Body of pancreas (tissue), 4 donors: ENCODE data around the gene PSMD1. TPM values are rescaled to one million over a fixed set of nuclear protein-coding genes. Genes with fewer than 3 reads are reported as not detected.
"Not testable (repeated sequence)": the region's sequence is repeated elsewhere in the genome, so short reads cannot be mapped to it uniquely, and the experiment has no call there.

Source experiments
- ATAC-seq: fragments of 150-250 bp; one replicate; pipeline ENCODE4 v1.9.1; 2016
- DNase-seq, 4 donors: peaks; one replicate each; pipeline ENCODE4 v3.0.0-alpha.2; 2019
- H3K27ac ChIP-seq, 4 donors: fragments of 200-600 bp; sonication (generic); 1 replicate in 3 of 4; 2 replicates in 1 of 4; pipeline versions ENCODE4 v1.5.1 to v1.6.1; 2016 to 2019; ENCODE audit warnings: mild to moderate bottlenecking in 1 of 4, mixed read lengths in 1 of 4, moderate library complexity in 1 of 4
- H3K27me3 ChIP-seq, 2 donors: fragments of 200-600 bp; sonication (generic); one replicate each; pipeline ENCODE4 v1.6.0; 2016; ENCODE audit warnings: mild to moderate bottlenecking in 1 of 2
- H3K36me3 ChIP-seq, 2 donors: fragments of 200-600 bp; sonication (generic); replicated peaks in 1 of 2; 2 replicates each; pipeline ENCODE4 v1.5.1; 2016; ENCODE audit warnings: low read depth in 2 of 2; ENCODE audit not compliant: insufficient read depth in 1 of 2
- H3K4me1 ChIP-seq: fragments of 200-600 bp; sonication (generic); one replicate; pipeline ENCODE4 v1.6.0; 2016
- H3K4me3 ChIP-seq, 2 donors: fragments of 200-600 bp; sonication (generic); 1 replicate in 1 of 2; 2 replicates in 1 of 2; pipeline ENCODE4 v1.5.1; 2016 to 2019
- H3K9me3 ChIP-seq, 3 donors: fragments of 200-600 bp; sonication (generic); 1 replicate in 2 of 3; 2 replicates in 1 of 3; pipeline ENCODE4 v1.5.1; 2016
- POLR2A ChIP-seq, 3 donors: fragments of 450-650 bp; IDR thresholded peaks; one replicate each; pipeline ENCODE4 v1.6.1; 2016; ENCODE audit warnings: antibody characterized with exemption in 3 of 3, mild to moderate bottlenecking in 2 of 3
- WGBS, 2 donors: methylation state at CpG; one replicate each; pipeline ENCODE4 v1.1.5; 2017; 5-methylcytosine and 5-hydroxymethylcytosine counted together
- intact Hi-C: fragments of 100-400 bp; cut with DNase I; formaldehyde crosslinking; loops from one replicate; pipeline ENCODE4 v1.15.1; 2023
- total RNA-seq, 2 donors: library from RNA; depleted of rRNA; stranded (reverse); fragments of >200 nt; gene quantifications; one replicate each; pipeline ENCODE4 v1.1.0, GENCODE V29; 2016
- TF ChIP-seq, protein P1 (sequence below), 7 experiments: fragments of 450-650 bp in 4 of 7; fragments of 200-600 bp in 3 of 7; sonication (generic) in 3 of 7; IDR thresholded peaks; one replicate each; pipeline ENCODE4 v1.5.1; 2016 to 2019; ENCODE audit warnings: antibody characterized with exemption in 7 of 7

The PSMD1 gene
- total RNA-seq, 2 donors from 2014 or later, result 20.5 to 27.4 TPM

DNA sequence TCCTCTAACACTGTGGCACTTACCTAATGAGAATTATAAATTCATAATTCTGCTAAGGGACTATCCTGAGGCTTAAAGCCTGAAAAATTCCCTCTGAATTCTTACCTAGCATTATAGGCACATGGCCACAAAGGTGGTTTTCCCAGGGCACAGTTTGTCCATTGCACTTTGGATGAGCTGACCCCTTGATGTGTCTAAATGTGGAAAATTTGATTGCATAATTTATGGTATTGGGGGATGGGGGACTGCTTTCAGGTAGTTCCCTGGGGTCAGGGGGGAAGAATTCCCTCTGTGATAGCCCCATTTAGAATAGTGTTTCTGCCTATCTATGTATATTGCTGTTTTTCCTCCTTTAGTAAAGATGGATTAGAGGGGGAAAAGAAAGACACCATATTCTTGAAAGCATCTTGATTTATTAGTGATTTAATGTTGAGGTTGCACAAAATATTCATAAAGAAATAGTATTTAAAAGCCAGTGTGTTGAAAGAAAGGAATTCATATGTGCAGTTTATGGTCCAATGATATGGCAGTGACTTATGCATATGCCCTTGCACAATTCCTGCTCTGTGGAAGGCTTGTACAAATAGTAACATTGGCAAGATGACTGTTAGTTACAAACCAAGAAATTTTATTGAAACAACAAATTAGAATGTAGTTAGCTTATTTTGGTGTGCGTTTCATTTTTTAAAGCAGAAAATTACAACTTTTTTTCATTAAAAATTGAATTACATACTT lies 76.9 kb downstream of the PSMD1 start:
- H3K4me1 ChIP-seq, result no peaks in the 10 kb centered on the region
- H3K36me3 ChIP-seq, result no peaks in the 10 kb centered on the region
- TF ChIP-seq, protein P1, sequence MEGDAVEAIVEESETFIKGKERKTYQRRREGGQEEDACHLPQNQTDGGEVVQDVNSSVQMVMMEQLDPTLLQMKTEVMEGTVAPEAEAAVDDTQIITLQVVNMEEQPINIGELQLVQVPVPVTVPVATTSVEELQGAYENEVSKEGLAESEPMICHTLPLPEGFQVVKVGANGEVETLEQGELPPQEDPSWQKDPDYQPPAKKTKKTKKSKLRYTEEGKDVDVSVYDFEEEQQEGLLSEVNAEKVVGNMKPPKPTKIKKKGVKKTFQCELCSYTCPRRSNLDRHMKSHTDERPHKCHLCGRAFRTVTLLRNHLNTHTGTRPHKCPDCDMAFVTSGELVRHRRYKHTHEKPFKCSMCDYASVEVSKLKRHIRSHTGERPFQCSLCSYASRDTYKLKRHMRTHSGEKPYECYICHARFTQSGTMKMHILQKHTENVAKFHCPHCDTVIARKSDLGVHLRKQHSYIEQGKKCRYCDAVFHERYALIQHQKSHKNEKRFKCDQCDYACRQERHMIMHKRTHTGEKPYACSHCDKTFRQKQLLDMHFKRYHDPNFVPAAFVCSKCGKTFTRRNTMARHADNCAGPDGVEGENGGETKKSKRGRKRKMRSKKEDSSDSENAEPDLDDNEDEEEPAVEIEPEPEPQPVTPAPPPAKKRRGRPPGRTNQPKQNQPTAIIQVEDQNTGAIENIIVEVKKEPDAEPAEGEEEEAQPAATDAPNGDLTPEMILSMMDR (IDR thresholded peaks at IDR 0.05), result no peak
- TF ChIP-seq POLR2A (IDR thresholded peaks at IDR 0.05), result no peak
- no peaks in the 10 kb centered on the region for H3K27me3 ChIP-seq
- no peak overlapping the region for H3K4me3 ChIP-seq
- DNase-seq (no peak), ATAC-seq (no peak)
- no peak overlapping the region for H3K27ac ChIP-seq
- WGBS, 2 donors, result 88 to 94% methylated on average over 1 of the region's 1 CpG
- H3K9me3 ChIP-seq, result no peaks in the 10 kb centered on the region
- intact Hi-C loops, result no loop called here

DNA sequence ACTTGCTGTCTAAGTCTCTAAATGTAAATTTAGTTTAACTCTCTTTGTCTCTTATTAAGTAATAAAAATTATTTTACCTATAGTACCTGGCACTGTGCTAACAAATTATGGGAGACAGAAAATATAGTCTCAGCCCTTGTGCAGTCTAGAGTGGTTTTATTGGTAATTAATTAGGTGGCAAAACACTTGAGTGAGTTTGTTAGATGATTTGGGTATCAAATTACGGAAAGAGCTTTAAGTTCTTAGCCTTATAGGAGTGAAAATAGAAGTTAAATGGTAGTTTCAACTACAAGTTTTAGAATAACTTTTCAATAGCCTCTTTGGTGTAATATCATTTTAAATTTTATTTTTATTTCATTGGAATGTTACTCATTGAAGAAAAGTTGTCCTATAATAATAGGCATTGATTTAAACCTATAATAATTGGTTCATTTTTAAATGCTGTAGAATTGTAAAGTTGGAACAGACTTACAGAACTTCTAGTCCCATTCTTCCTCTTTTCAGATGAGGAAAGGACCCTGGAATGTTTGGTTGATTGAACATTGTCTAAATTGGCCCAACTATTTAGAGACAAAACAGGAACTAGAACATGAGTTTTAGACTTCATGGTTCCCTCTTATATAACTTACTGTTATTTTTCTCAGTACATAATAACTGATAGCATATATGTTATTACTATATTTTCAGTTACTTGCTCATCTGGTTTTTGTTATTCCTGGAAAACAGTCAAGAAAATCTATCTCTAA lies 78.4 kb downstream of the PSMD1 start:
- Histone ChIP-seq H3K4me3 (no peak overlapping the region), H3K27me3 (no peaks in the 10 kb centered on the region), H3K36me3 (no peaks in the 10 kb centered on the region), H3K9me3 (no peaks in the 10 kb centered on the region), H3K27ac (no peak overlapping the region), H3K4me1 (no peaks in the 10 kb centered on the region)
- TF ChIP-seq POLR2A (IDR thresholded peaks at IDR 0.05), result no peak
- TF ChIP-seq, protein P1 (IDR thresholded peaks at IDR 0.05), result no peak
- intact Hi-C loops, result no loop called here
- ATAC-seq (no peak), DNase-seq (no peak)
- WGBS, 2 donors, result 91 to 95% methylated on average over 1 of the region's 1 CpG

DNA sequence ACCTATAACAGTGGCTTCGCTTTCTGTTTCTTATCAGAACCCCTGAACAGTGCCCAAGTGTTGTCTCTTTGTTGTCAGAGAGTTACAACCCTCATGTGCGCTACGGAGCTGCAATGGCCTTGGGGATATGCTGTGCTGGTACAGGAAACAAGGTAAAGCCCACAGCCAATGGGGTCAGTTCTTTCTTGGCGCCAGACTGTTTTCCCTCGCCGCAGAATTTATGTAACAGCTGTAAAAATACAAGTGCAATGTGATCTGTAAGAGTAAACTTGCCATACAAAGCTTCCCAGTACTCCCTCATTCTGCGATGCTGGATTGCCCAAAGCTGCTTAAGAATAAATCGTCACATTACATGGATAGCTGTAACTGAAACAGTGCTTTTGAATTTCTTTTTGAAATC lies 82.0 kb downstream of the PSMD1 start:
- Histone ChIP-seq H3K27me3 (no peaks in the 10 kb centered on the region), H3K36me3 (no peaks in the 10 kb centered on the region), H3K4me3 (no peak overlapping the region), H3K4me1 (no peaks in the 10 kb centered on the region), H3K9me3 (no peaks in the 10 kb centered on the region), H3K27ac (no peak overlapping the region)
- WGBS, 2 donors, result 85 to 88% methylated on average over 8 of the region's 8 CpGs
- intact Hi-C loops, result no loop called here
- DNase-seq (peak in 2 of 4 donors; percentile 11 to 23), ATAC-seq (no peak)
- TF ChIP-seq POLR2A (IDR thresholded peaks at IDR 0.05), result no peak

DNA sequence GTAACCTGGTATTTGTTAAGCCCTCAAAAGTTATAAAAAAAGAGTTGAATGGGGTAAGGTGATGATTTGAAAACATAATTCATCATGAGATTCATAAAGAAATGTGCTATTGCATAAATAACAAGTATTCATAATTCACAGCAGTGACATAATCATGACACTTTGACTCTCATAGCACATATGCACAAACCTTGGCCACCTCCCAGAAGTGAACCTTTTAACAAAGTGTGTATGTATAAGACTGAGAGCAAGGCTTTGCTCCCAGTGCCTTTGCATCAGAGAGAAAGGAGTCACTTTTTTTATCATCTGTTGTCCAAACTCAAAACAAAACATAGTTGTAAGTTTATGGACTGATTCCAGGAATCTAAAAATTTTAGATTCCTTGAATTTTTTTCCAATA lies 83.1 kb downstream of the PSMD1 start:
- no peaks in the 10 kb centered on the region for H3K36me3 ChIP-seq
- TF ChIP-seq, protein P1 (IDR thresholded peaks at IDR 0.05), result no peak
- no peak for TF ChIP-seq POLR2A (IDR thresholded peaks at IDR 0.05)
- intact Hi-C loops, result no loop called here

DNA sequence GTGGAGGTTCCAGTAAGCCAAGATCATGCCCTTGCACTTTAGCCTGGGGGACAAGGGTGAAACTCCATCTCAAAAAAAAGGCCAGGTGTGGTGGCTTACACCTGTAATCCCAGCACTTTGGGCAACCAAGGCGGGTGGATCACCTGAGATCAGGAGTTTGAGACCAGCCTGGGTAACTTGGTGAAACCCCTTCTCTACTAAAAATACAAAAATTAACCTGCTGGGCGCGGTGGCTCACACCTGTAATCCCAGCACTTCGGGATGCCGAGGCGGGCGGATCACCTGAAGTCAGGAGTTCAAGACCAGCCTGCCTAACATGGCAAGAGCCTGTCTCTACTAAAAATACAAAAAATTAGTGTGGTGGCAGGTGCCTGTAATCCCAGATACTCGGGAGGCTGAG lies 84.1 kb downstream of the PSMD1 start:
- H3K4me3 ChIP-seq, H3K36me3 ChIP-seq, H3K27ac ChIP-seq, H3K4me1 ChIP-seq, intact Hi-C loops, H3K27me3 ChIP-seq, H3K9me3 ChIP-seq, DNase-seq, ATAC-seq: not testable (repeated sequence)
- 94 to 99% methylated on average over 8 of the region's 8 CpGs for WGBS, 2 donors

More for the DNA sequence above, 83.1 kb downstream of the PSMD1 start:
- Histone ChIP-seq H3K27ac (no peak overlapping the region), H3K27me3 (no peaks in the 10 kb centered on the region), H3K4me3 (no peak overlapping the region), H3K9me3 (no peaks in the 10 kb centered on the region), H3K4me1 (no peaks in the 10 kb centered on the region)
- DNase-seq (no peak), ATAC-seq (no peak)
